ENCODE data around the gene MTMR11.

DNA sequence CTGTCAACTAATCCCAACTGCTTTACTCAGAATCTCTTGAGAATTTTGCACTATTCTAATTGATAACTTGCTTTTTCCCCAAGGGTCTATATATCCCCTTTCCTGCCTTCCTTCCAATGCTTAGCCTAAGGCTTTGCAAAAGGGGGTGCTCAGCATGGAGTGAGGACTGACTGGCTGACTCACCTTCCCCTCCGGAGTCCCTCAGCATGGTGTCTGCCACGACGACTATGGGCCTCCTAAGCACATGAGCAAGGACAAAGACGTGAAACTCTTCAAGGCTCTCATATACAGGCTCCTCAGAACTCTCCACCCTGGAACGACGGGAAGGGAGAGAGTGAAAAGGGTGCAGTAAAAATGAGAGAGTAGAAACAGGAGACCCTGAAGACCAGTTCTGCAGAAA, 13.2 kb upstream of the MTMR11 start:
- TF ChIP-seq, protein P1, sequence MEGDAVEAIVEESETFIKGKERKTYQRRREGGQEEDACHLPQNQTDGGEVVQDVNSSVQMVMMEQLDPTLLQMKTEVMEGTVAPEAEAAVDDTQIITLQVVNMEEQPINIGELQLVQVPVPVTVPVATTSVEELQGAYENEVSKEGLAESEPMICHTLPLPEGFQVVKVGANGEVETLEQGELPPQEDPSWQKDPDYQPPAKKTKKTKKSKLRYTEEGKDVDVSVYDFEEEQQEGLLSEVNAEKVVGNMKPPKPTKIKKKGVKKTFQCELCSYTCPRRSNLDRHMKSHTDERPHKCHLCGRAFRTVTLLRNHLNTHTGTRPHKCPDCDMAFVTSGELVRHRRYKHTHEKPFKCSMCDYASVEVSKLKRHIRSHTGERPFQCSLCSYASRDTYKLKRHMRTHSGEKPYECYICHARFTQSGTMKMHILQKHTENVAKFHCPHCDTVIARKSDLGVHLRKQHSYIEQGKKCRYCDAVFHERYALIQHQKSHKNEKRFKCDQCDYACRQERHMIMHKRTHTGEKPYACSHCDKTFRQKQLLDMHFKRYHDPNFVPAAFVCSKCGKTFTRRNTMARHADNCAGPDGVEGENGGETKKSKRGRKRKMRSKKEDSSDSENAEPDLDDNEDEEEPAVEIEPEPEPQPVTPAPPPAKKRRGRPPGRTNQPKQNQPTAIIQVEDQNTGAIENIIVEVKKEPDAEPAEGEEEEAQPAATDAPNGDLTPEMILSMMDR (IDR thresholded peaks at IDR 0.05; ENCODE audit: low read length), result no peak
- TF ChIP-seq EZH2 (optimal IDR thresholded peaks at IDR 0.05; ENCODE audit: low read depth, low read length) (no peak), EZH2phosphoT487 (IDR thresholded peaks at IDR 0.05; ENCODE audit: low read length) (no peak)

Data from MM.1S (cell line).